Measurements from ENCODE around the gene NHLH2.

NHLH2 gene

DNA sequence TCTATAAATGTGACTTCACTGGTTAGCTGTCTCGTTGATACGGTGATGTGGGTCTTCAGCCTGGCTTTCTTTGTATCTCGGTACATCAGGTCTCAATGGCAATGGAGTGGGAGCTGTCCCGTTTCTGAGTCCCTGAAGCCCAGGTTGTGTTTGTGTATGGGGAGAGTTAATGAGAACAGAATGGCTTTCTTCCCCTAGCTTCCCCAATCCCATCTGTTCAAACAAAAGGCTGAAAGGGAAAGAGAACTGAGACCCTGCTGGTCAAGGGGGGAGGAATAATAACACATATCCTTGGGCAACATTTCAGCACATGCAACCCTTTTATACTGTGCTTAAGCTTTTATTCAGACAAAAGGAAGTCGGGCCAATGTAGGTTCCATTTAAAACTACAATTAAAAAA lies 44.0 kb downstream of the NHLH2 start:
- peak; percentile 25 for DNase-seq

DNA sequence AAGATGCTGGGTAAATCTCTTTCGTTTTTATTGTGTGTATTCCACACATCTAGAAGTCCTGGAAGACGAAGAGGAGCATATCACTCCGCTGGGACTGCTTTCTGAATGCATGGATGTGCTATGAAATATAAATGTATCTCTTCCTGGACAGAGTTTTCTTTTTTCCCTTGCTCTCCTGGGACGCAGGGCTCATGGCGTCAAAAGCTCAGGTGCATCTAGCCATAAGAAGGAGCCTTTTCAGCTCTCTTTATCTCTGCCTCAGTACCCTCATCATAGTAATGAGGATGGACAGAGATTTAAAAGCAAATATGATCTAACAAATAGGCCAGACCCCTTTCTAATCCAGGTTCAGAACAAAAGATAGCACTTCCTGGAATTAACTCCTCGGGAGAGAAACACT lies 44.9 kb downstream of the NHLH2 start:
- DNase-seq, result no peak

DNA sequence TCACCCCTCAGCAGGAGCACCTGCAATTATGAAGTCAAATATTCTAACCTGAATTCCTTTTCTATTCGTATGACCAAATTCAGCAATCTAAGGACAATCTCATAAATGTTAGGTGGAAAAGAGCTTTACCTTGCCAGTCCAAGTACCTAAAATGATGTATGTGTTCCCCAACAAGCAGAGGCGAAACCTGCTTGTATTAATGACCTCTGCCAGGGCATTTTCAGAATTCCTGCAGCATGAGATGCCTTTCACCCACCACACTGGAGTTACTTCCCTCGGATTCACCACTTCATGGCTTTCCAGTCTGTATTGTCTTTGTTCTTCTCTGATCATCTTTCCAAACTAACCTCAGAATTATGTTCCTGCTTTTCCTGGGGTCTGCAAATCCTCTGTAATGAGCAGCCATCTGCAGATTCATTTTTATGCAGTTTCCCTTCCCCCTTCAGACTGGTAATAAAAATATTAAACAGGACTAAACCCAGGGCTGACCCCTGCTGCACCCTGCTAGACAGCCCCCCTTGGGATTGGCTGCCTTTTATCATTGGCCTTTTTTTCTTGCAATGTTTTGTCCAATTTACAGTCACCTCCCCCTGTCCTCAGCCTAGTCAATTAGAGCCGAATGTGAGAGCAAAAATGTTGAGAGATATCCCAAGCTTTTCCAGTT lies 45.8 kb downstream of the NHLH2 start:
- no peak for DNase-seq

DNA sequence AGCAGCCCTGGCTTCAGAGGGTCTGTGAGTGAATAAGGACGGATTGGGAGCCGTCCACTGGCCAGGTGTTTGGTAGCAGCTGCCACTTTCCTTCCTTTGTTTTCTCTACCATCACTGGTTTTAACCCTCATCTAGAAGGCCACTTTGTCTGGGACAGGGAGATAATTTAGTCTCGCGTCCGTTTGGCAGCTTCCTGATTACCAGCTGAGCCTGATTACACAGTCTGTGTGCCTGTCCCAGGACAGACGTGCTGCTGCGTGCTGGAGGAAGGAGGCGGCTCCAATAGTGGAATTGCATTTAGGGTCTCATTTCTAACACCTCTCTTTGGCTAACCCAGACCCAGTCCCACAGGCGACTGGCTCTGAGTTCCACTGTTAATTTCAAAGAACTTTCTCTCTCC lies 47.8 kb downstream of the NHLH2 start:
- no peak for DNase-seq

DNA sequence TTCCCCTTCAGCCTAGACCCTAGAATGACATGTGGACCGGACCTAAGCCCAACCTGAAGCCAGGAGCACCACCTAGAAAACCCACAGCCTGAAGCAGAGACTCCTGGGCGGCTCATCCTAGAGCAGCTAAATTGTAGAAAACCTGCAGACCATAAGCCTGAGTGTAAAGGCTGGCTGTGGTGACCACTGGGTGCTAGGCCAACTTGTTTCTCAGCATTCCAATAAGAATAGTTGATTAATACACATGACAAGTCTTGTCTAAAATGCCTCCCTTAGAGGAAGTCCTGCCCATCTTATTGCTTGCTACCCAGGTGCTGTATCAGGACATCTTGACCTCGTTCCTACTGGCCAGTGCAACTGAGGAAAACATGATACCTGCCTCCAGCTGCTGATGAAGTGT lies 49.1 kb downstream of the NHLH2 start:
- no peak for DNase-seq

DNA sequence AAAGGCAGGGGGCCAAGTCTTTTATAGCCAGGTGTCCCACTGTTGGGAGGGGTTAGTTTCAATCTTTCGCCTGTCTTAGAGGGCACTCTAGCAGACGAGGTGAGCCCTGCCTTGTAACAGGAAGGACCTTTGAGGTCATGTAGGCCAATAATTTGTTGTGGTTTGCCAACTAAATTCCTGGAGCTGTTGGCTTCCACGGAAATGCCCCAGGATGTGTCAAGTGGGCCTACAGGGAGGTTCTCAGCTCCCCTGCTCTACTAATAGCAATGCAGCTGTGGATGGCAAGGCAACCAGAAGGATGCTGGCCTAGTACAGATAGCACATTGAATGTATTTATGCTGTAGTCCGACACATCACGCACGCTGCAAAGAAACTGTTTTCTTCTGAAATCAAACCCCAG lies 50.1 kb downstream of the NHLH2 start:
- no peak for DNase-seq

DNA sequence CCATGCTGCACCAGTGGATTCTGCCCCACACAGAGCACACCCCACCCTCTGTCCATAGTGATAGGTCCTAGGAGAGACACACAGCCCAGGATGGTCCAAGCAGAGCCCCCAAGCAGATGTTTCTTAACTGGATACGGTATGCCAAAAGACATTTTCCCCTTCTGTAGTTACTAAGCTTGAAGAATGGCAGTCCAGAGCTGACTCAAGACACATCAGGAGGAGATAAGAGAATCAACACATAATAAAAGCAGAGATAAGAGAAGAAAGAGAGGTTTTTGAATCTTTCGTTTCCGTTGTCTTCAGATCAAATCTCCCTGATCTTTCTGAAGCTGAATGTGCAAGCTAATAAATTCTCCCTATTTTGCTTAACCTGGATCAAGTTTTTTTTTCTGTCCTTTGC lies 50.6 kb downstream of the NHLH2 start:
- DNase-seq, result no peak

Data from NCI-H1694 (cell line).